K562 (cell line): ENCODE data around the gene TGFBR1. TPM values are rescaled to one million over a fixed set of nuclear protein-coding genes. Genes with fewer than 3 reads are reported as not detected.

Source experiments
- BCL6 ChIP-seq: fragments of 250-450 bp; sonication (Bioruptor Pico); IDR thresholded peaks from 2 replicates; pipeline ENCODE4 v1.4.0; 2020
- CBFA2T3 ChIP-seq: fragments of 450-650 bp; IDR thresholded peaks from 2 replicates; pipeline ENCODE4 v1.6.1; 2017
- FOXJ3 ChIP-seq: sonication (generic); formaldehyde crosslinking; IDR thresholded peaks from 2 replicates; pipeline ENCODE4 v1.4.0; 2020; ENCODE audit warnings: mild to moderate bottlenecking, missing genetic modification reagents
- KDM1A ChIP-seq, 2 experiments: fragments of 450-650 bp; IDR thresholded peaks; 2 replicates each; pipeline ENCODE4 v1.6.1; 2016; ENCODE audit warnings: mild to moderate bottlenecking in 2 of 2
- MEF2A ChIP-seq: IDR thresholded peaks from 2 replicates; pipeline ENCODE4 v1.6.1; 2011; ENCODE audit warnings: low read depth, mild to moderate bottlenecking, low read length, moderate library complexity; ENCODE audit not compliant: control insufficient read depth
- MXI1 ChIP-seq: IDR thresholded peaks from 2 replicates; pipeline ENCODE4 v1.6.1; 2011; ENCODE audit warnings: low read depth, mild to moderate bottlenecking, improper control_type of control experiment, low read length
- NELFE ChIP-seq: IDR thresholded peaks from 2 replicates; pipeline ENCODE4 v1.6.1; 2011; ENCODE audit warnings: mild to moderate bottlenecking; ENCODE audit not compliant: insufficient read depth, insufficient read length
- NR1H2 ChIP-seq: sonication (generic); formaldehyde crosslinking; IDR thresholded peaks from 2 replicates; pipeline ENCODE4 v1.4.0; 2020; ENCODE audit warnings: mild to moderate bottlenecking, missing genetic modification reagents
- PCBP1 ChIP-seq: fragments of 200-400 bp; formaldehyde crosslinking; IDR thresholded peaks from 2 replicates; pipeline ENCODE4 v1.6.1; 2018; ENCODE audit warnings: mild to moderate bottlenecking, low read depth, low read length; ENCODE audit not compliant: poor library complexity, severe bottlenecking
- PTBP1 ChIP-seq: fragments of 200-400 bp; formaldehyde crosslinking; IDR thresholded peaks from 2 replicates; pipeline ENCODE4 v1.6.1; 2017; ENCODE audit warnings: low read depth, low read length
- PTTG1 ChIP-seq: fragments of 450-650 bp; IDR thresholded peaks from 2 replicates; pipeline ENCODE4 v1.6.1; 2016; ENCODE audit warnings: low read depth, mild to moderate bottlenecking, missing genetic modification characterization, missing compliant biosample characterization
- STAT5A ChIP-seq: IDR thresholded peaks from 2 replicates; pipeline ENCODE4 v1.6.1; 2012; ENCODE audit warnings: low read length, inconsistent platforms, borderline replicate concordance
- TCF3 ChIP-seq: sonication (generic); formaldehyde crosslinking; IDR thresholded peaks from 2 replicates; pipeline ENCODE4 v1.4.0; 2020; ENCODE audit warnings: mild to moderate bottlenecking, missing genetic modification reagents
- ZKSCAN3 ChIP-seq: fragments of 250-450 bp; sonication (Bioruptor Pico); IDR thresholded peaks from 2 replicates; pipeline ENCODE4 v1.4.0; 2020
- ZNF586 ChIP-seq: fragments of 450-650 bp; formaldehyde crosslinking; conservative IDR thresholded peaks from 2 replicates; pipeline ENCODE4 v1.4.0; 2020; ENCODE audit warnings: mild to moderate bottlenecking, moderate library complexity
- ZNF780A ChIP-seq: fragments of 250-450 bp; sonication (Bioruptor Pico); IDR thresholded peaks from 2 replicates; pipeline ENCODE4 v1.5.0; 2021; ENCODE audit warnings: mild to moderate bottlenecking
- polyA plus RNA-seq, 8 experiments: library from polyadenylated mRNA; depleted of rRNA in 4 of 8; stranded (reverse) in 5 of 8; unstranded in 3 of 8; fragments of >200 nt; fragmentation: Nextera tagmentation in 2 of 8; fragmentation: Illumina TruSeq in 1 of 8; extraction: Ambion mirVana in 2 of 8; extraction: Trizol in 1 of 8; gene quantifications; 2 replicates each; pipeline versions ENCODE4 v1.2.1 to v1.2.3, GENCODE V29; 2011 to 2014; ENCODE audit warnings: inconsistent platforms in 1 of 8, missing spikeins in 1 of 8
- total RNA-seq, 7 experiments: library from RNA; depleted of rRNA in 6 of 7; stranded (reverse); fragments of >200 nt in 6 of 7; fragmentation: Illumina TruSeq in 2 of 7; extraction: Trizol in 2 of 7; gene quantifications; 2 replicates each; pipeline versions ENCODE4 v1.2.1 to v1.2.3, GENCODE V29; 2011 to 2021; ENCODE audit warnings: low replicate concordance in 1 of 7
- TF ChIP-seq, protein P1 (sequence below): fragments of 450-650 bp; conservative IDR thresholded peaks from 2 replicates; pipeline ENCODE4 v1.6.1; 2016; ENCODE audit warnings: missing genetic modification characterization, low read depth, mild to moderate bottlenecking, missing compliant biosample characterization, moderate library complexity
- TF ChIP-seq, protein P2 (sequence below): fragments of 250-450 bp; sonication (Bioruptor Pico); IDR thresholded peaks from 2 replicates; pipeline ENCODE4 v1.4.0; 2020; ENCODE audit warnings: borderline replicate concordance
- TF ChIP-seq, protein P3 (sequence below): fragments of 250-450 bp; sonication (Bioruptor Pico); IDR thresholded peaks from 2 replicates; pipeline ENCODE4 v1.8.0; 2022; ENCODE audit warnings: moderate library complexity, mild to moderate bottlenecking, inconsistent platforms
- TF ChIP-seq, protein P4 (sequence below): sonication (generic); formaldehyde crosslinking; IDR thresholded peaks from 2 replicates; pipeline ENCODE4 v1.4.0; 2020; ENCODE audit warnings: mild to moderate bottlenecking, missing genetic modification reagents

The TGFBR1 gene
- total and polyA plus RNA-seq, 9 of the 15 experiments (the other 6 are each of a cell fraction or from before 2014, with no cell fraction given) = 15.5 to 62.4 (median 42.7) TPM

DNA sequence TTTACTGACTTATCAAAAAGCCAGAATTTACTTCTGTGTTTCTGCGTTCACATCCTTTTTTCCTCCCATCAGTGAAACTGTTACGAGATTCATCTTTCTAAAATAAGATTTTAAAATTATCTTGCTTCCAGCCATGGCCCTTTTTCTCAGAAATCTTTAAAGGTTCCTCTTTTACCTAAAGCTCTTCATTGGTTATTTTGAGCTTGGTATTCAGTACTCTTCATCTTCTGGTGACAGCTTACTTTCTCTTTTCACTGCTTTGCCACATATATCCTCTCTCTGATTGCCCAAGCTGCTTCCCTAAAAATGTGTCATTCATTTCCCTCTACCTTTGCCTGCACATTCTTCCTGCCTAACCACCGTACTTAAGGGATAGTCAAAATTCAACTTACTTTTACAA lies 32.3 kb downstream of the TGFBR1 start (continued):
- peak; percentile 61 for TF ChIP-seq TCF3 (CRISPR knock-in tag)
- TF ChIP-seq NELFE = no peak
- TF ChIP-seq STAT5A = peak; percentile 51; the same call in 1 of the 2 replicates
- TF ChIP-seq ZNF586 (CRISPR knock-in tag) = no peak
- TF ChIP-seq PTBP1 = no peak
- TF ChIP-seq FOXJ3 (CRISPR knock-in tag) = no peak
- no peak for TF ChIP-seq PCBP1
- no peak for TF ChIP-seq PTTG1 (tag)
- TF ChIP-seq ZKSCAN3 (CRISPR knock-in tag) = no peak
- TF ChIP-seq, protein P1, sequence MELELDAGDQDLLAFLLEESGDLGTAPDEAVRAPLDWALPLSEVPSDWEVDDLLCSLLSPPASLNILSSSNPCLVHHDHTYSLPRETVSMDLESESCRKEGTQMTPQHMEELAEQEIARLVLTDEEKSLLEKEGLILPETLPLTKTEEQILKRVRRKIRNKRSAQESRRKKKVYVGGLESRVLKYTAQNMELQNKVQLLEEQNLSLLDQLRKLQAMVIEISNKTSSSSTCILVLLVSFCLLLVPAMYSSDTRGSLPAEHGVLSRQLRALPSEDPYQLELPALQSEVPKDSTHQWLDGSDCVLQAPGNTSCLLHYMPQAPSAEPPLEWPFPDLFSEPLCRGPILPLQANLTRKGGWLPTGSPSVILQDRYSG (tag) = no peak
- TF ChIP-seq CBFA2T3 = peak; percentile 16; the same call in 1 of the 2 replicates
- TF ChIP-seq, protein P2, sequence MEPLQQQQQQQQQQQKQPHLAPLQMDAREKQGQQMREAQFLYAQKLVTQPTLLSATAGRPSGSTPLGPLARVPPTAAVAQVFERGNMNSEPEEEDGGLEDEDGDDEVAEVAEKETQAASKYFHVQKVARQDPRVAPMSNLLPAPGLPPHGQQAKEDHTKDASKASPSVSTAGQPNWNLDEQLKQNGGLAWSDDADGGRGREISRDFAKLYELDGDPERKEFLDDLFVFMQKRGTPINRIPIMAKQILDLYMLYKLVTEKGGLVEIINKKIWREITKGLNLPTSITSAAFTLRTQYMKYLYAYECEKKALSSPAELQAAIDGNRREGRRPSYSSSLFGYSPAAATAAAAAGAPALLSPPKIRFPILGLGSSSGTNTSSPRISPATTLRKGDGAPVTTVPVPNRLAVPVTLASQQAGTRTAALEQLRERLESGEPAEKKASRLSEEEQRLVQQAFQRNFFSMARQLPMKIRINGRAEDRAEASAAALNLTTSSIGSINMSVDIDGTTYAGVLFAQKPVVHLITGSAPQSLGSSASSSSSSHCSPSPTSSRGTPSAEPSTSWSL (CRISPR knock-in tag) = no peak
- peak; percentile 35; the same call in 1 of the 2 replicates for TF ChIP-seq MEF2A
- no peak for TF ChIP-seq ZNF780A (CRISPR knock-in tag)
- TF ChIP-seq NR1H2 (CRISPR knock-in tag) = no peak
- peak in 1 of 2 experiments; percentile 59; a peak in 2 of 4 replicates for TF ChIP-seq KDM1A (IDR thresholded peaks at IDR 0.05)
- TF ChIP-seq, protein P3, sequence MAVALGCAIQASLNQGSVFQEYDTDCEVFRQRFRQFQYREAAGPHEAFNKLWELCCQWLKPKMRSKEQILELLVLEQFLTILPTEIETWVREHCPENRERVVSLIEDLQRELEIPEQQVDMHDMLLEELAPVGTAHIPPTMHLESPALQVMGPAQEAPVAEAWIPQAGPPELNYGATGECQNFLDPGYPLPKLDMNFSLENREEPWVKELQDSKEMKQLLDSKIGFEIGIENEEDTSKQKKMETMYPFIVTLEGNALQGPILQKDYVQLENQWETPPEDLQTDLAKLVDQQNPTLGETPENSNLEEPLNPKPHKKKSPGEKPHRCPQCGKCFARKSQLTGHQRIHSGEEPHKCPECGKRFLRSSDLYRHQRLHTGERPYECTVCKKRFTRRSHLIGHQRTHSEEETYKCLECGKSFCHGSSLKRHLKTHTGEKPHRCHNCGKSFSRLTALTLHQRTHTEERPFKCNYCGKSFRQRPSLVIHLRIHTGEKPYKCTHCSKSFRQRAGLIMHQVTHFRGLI (CRISPR knock-in tag) = no peak
- TF ChIP-seq, protein P4, sequence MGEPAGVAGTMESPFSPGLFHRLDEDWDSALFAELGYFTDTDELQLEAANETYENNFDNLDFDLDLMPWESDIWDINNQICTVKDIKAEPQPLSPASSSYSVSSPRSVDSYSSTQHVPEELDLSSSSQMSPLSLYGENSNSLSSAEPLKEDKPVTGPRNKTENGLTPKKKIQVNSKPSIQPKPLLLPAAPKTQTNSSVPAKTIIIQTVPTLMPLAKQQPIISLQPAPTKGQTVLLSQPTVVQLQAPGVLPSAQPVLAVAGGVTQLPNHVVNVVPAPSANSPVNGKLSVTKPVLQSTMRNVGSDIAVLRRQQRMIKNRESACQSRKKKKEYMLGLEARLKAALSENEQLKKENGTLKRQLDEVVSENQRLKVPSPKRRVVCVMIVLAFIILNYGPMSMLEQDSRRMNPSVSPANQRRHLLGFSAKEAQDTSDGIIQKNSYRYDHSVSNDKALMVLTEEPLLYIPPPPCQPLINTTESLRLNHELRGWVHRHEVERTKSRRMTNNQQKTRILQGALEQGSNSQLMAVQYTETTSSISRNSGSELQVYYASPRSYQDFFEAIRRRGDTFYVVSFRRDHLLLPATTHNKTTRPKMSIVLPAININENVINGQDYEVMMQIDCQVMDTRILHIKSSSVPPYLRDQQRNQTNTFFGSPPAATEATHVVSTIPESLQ = no peak
- TF ChIP-seq BCL6 = no peak
- TF ChIP-seq MXI1 = no peak
